GM21381 (cell line): ENCODE data around the gene CCR3.
"Not testable (repeated sequence)": the region's sequence is repeated elsewhere in the genome, so short reads cannot be mapped to it uniquely, and the experiment has no call there.

Experiments
- ATAC-seq: cut with Tn5 transposase; IDR thresholded peaks from one replicate; pipeline ENCODE4 v1.9.1; 2021; ENCODE audit warnings: mild to moderate bottlenecking, moderate library complexity; ENCODE audit not compliant: unreplicated experiment

CCR3 gene

GRCh38 chr3:46242120-46242519, at the start of gene CCR3:
CCR3 (plus strand) TSS chr3:46242460; CDS start chr3:46265159, 22,699 bp downstream.
- ATAC-seq = no peak

GRCh38 chr3:46192939-46193338, 49.3 kb upstream of the CCR3 start:
- ATAC-seq = no peak

- ATAC-seq = no peak
Observed at GRCh38 chr3:46193436-46193835, 48.8 kb upstream of the CCR3 start.

GRCh38 chr3:46194868-46195553, 47.2 kb upstream of the CCR3 start:
- ATAC-seq = no peak

GRCh38 chr3:46196261-46196957, 45.9 kb upstream of the CCR3 start:
- ATAC-seq = no peak

GRCh38 chr3:46200211-46200610, 42.0 kb upstream of the CCR3 start:
- no peak for ATAC-seq

- ATAC-seq = no peak
Observed at GRCh38 chr3:46200790-46201189, 41.5 kb upstream of the CCR3 start.

- ATAC-seq = no peak
Observed at GRCh38 chr3:46202535-46202934, 39.7 kb upstream of the CCR3 start.

- no peak for ATAC-seq
Observed at GRCh38 chr3:46203681-46204080, 38.6 kb upstream of the CCR3 start.

GRCh38 chr3:46205286-46205960, 36.8 kb upstream of the CCR3 start:
- no peak for ATAC-seq

- ATAC-seq = no peak
Observed at GRCh38 chr3:46206282-46207015, 35.8 kb upstream of the CCR3 start.

GRCh38 chr3:46207514-46207913, 34.7 kb upstream of the CCR3 start:
- not testable (repeated sequence) for ATAC-seq

- no peak for ATAC-seq
Observed at GRCh38 chr3:46208167-46208704, 34.0 kb upstream of the CCR3 start, which contains the start of gene CCR1. CCR1 (minus strand) TSS chr3:46208313; CDS start chr3:46204313, 4,000 bp downstream.

GRCh38 chr3:46209053-46209452, 33.2 kb upstream of the CCR3 start:
- no peak for ATAC-seq

- no peak for ATAC-seq
Observed at GRCh38 chr3:46209746-46210470, 32.4 kb upstream of the CCR3 start.

GRCh38 chr3:46212101-46212500, 30.2 kb upstream of the CCR3 start:
- ATAC-seq = no peak

GRCh38 chr3:46213201-46213600, 29.1 kb upstream of the CCR3 start:
- ATAC-seq = no peak

GRCh38 chr3:46214751-46215352, 27.4 kb upstream of the CCR3 start:
- ATAC-seq = no peak

GRCh38 chr3:46215810-46216414, 26.3 kb upstream of the CCR3 start:
- no peak for ATAC-seq
